OCI-LY1 (cell line): ENCODE data around the gene FNIP2.

Source experiments
- CTCF ChIP-seq: fragments of 200-600 bp; sonication (generic), shearing (Covaris generic); IDR thresholded peaks from 2 replicates; pipeline ENCODE4 v1.5.1; 2017; ENCODE audit warnings: mild to moderate bottlenecking, antibody characterized with exemption, low read length, moderate library complexity, mixed read lengths
- EZH2 ChIP-seq: fragments of 200-600 bp; sonication (generic), shearing (Covaris generic); IDR thresholded peaks from 2 replicates; pipeline ENCODE4 v1.8.0; 2017; ENCODE audit warnings: borderline replicate concordance, mixed run types, mild to moderate bottlenecking, antibody characterized with exemption, low read length, moderate library complexity, mixed read lengths

GRCh38 chr4:158812133-158812532, 43.3 kb downstream of the FNIP2 start:
- TF ChIP-seq CTCF, result no peak
- no peak for TF ChIP-seq EZH2
